ENCODE measurements around the gene RCBTB2.

The RCBTB2 gene

GRCh38 chr13:48555441-48555840 lies 22.6 kb upstream of the RCBTB2 start:
- H3K9ac ChIP-seq (ENCODE audit: low read depth, low read length, poor library complexity), result no peak overlapping the region

GRCh38 chr13:48551329-48551728 lies 18.4 kb upstream of the RCBTB2 start:
- H3K4me2 ChIP-seq (ENCODE audit: insufficient read depth, low read length, poor library complexity, severe bottlenecking), result no peak overlapping the region
- no peak overlapping the region for H2BK12ac ChIP-seq (ENCODE audit: low read length)
- WGBS, 2 donors (ENCODE audit: extremely low coverage in 2 of 2, insufficient read length in 2 of 2, insufficient replicate concordance in 1 of 2), result no CpG with 5 or more reads among the region's 1 CpG
- no peak overlapping the region for H3K18ac ChIP-seq (ENCODE audit: low read length)
- H4K91ac ChIP-seq (ENCODE audit: low read depth, low read length, poor library complexity), result no peak overlapping the region
- H2AK5ac ChIP-seq (ENCODE audit: low read depth, low read length), result no peak overlapping the region
- H3K14ac ChIP-seq (ENCODE audit: low read length), result no peak overlapping the region
- H3K4me1 ChIP-seq (ENCODE audit: control insufficient read depth in 2 of 2, insufficient read depth in 1 of 2, low read depth in 1 of 2, low read length in 2 of 2), result no peaks in the 10 kb centered on the region
- no peak overlapping the region for H2AFZ ChIP-seq (ENCODE audit: low read length)
- no peak overlapping the region for H3K23ac ChIP-seq (ENCODE audit: low read depth, low read length, poor library complexity)
- H3K9ac ChIP-seq (ENCODE audit: low read depth, low read length, poor library complexity), result no peak overlapping the region
- peaks cover 8 to 16% of the 10 kb centered on the region in 2 donors for H3K9me3 ChIP-seq (replicated peaks in 1 of 2; ENCODE audit: control insufficient read depth in 2 of 2, insufficient read depth in 1 of 2, low read depth in 1 of 2, low read length in 2 of 2)
- H3K27me3 ChIP-seq (ENCODE audit: control insufficient read depth in 3 of 3, insufficient read depth in 3 of 3, low read depth in 1 of 3, low read length in 3 of 3), result peaks cover 0 to 5% (median 0%) of the 10 kb centered on the region in 3 experiments
- H4K8ac ChIP-seq (ENCODE audit: low read depth, low read length), result no peak overlapping the region
- DNase-seq (ENCODE audit: low spot score), result no peak
- H2BK5ac ChIP-seq (ENCODE audit: low read length), result peak overlapping the region; percentile 61
- peaks cover 0 to 2% of the 10 kb centered on the region in 2 donors for H3K36me3 ChIP-seq (replicated peaks in 1 of 2; ENCODE audit: control insufficient read depth in 2 of 2, insufficient read depth in 2 of 2, low read length in 2 of 2)
- peak overlapping the region; percentile 42 for H2BK15ac ChIP-seq (ENCODE audit: low read length)
- H3K4me3 ChIP-seq (ENCODE audit: low read length in 2 of 2), result no peak overlapping the region
- no peak overlapping the region for H3K27ac ChIP-seq (replicated peaks; ENCODE audit: low read length)
- no peak overlapping the region for H2BK120ac ChIP-seq (ENCODE audit: low read depth, low read length)
- H3K4ac ChIP-seq (ENCODE audit: low read length), result no peak overlapping the region
- no peaks in the 10 kb centered on the region for H3K79me1 ChIP-seq (ENCODE audit: low read depth, low read length)

More at GRCh38 chr13:48555441-48555840, 22.6 kb upstream of the RCBTB2 start:
- Histone ChIP-seq H3K4me2 (ENCODE audit: insufficient read depth, low read length, poor library complexity, severe bottlenecking) (no peak overlapping the region), H2BK15ac (ENCODE audit: low read length) (no peak overlapping the region), H3K14ac (ENCODE audit: low read length) (no peak overlapping the region), H3K4ac (ENCODE audit: low read length) (no peak overlapping the region), H2AFZ (ENCODE audit: low read length) (no peak overlapping the region), H3K23ac (ENCODE audit: low read depth, low read length, poor library complexity) (no peak overlapping the region), H3K79me1 (ENCODE audit: low read depth, low read length) (no peaks in the 10 kb centered on the region), H3K9me3 (replicated peaks in 1 of 2; ENCODE audit: control insufficient read depth in 2 of 2, insufficient read depth in 1 of 2, low read depth in 1 of 2, low read length in 2 of 2) (peaks cover 8 to 14% of the 10 kb centered on the region in 2 donors), H3K27ac (replicated peaks; ENCODE audit: low read length) (no peak overlapping the region), H2AK5ac (ENCODE audit: low read depth, low read length) (no peak overlapping the region), H2BK120ac (ENCODE audit: low read depth, low read length) (no peak overlapping the region), H3K18ac (ENCODE audit: low read length) (no peak overlapping the region), H4K8ac (ENCODE audit: low read depth, low read length) (no peak overlapping the region), H2BK12ac (ENCODE audit: low read length) (no peak overlapping the region), H2BK5ac (ENCODE audit: low read length) (no peak overlapping the region), H3K27me3 (ENCODE audit: control insufficient read depth in 3 of 3, insufficient read depth in 3 of 3, low read depth in 1 of 3, low read length in 3 of 3) (no peaks in the 10 kb centered on the region), H3K36me3 (replicated peaks in 1 of 2; ENCODE audit: control insufficient read depth in 2 of 2, insufficient read depth in 2 of 2, low read length in 2 of 2) (peaks cover 0 to 2% of the 10 kb centered on the region in 2 donors), H3K4me1 (ENCODE audit: control insufficient read depth in 2 of 2, insufficient read depth in 1 of 2, low read depth in 1 of 2, low read length in 2 of 2) (no peaks in the 10 kb centered on the region), H4K91ac (ENCODE audit: low read depth, low read length, poor library complexity) (no peak overlapping the region), H3K4me3 (ENCODE audit: low read length in 2 of 2) (no peak overlapping the region)
- no peak for DNase-seq (ENCODE audit: low spot score)

GRCh38 chr13:48549658-48550057 lies 16.8 kb upstream of the RCBTB2 start:
- H3K9me3 ChIP-seq (replicated peaks in 1 of 2; ENCODE audit: control insufficient read depth in 2 of 2, insufficient read depth in 1 of 2, low read depth in 1 of 2, low read length in 2 of 2), result peaks cover 8 to 16% of the 10 kb centered on the region in 2 donors
- no peak overlapping the region for H3K23ac ChIP-seq (ENCODE audit: low read depth, low read length, poor library complexity)
- H3K14ac ChIP-seq (ENCODE audit: low read length), result no peak overlapping the region
- no peak overlapping the region for H3K9ac ChIP-seq (ENCODE audit: low read depth, low read length, poor library complexity)
- no CpG with 5 or more reads among the region's 1 CpG for WGBS, 2 donors (ENCODE audit: extremely low coverage in 2 of 2, insufficient read length in 2 of 2, insufficient replicate concordance in 1 of 2)
- peaks cover 0 to 11% (median 0%) of the 10 kb centered on the region in 3 experiments for H3K27me3 ChIP-seq (ENCODE audit: control insufficient read depth in 3 of 3, insufficient read depth in 3 of 3, low read depth in 1 of 3, low read length in 3 of 3)
- no peak overlapping the region for H2BK120ac ChIP-seq (ENCODE audit: low read depth, low read length)
- H4K91ac ChIP-seq (ENCODE audit: low read depth, low read length, poor library complexity), result no peak overlapping the region
- no peak overlapping the region for H2BK12ac ChIP-seq (ENCODE audit: low read length)
- no peak overlapping the region for H2BK15ac ChIP-seq (ENCODE audit: low read length)
- H3K4me2 ChIP-seq (ENCODE audit: insufficient read depth, low read length, poor library complexity, severe bottlenecking), result no peak overlapping the region
- H3K4ac ChIP-seq (ENCODE audit: low read length), result no peak overlapping the region
- no peak overlapping the region for H2AK5ac ChIP-seq (ENCODE audit: low read depth, low read length)
- no peaks in the 10 kb centered on the region for H3K79me1 ChIP-seq (ENCODE audit: low read depth, low read length)
- no peak overlapping the region for H3K4me3 ChIP-seq (ENCODE audit: low read length in 2 of 2)
- no peak overlapping the region for H2BK5ac ChIP-seq (ENCODE audit: low read length)
- H3K18ac ChIP-seq (ENCODE audit: low read length), result no peak overlapping the region
- DNase-seq (ENCODE audit: low spot score), result no peak
- H2AFZ ChIP-seq (ENCODE audit: low read length), result no peak overlapping the region
- no peak overlapping the region for H3K27ac ChIP-seq (replicated peaks; ENCODE audit: low read length)
- H4K8ac ChIP-seq (ENCODE audit: low read depth, low read length), result no peak overlapping the region
- H3K4me1 ChIP-seq (ENCODE audit: control insufficient read depth in 2 of 2, insufficient read depth in 1 of 2, low read depth in 1 of 2, low read length in 2 of 2), result peaks cover 0 to 2% of the 10 kb centered on the region in 2 donors
- H3K36me3 ChIP-seq (replicated peaks in 1 of 2; ENCODE audit: control insufficient read depth in 2 of 2, insufficient read depth in 2 of 2, low read length in 2 of 2), result peaks cover 0 to 2% of the 10 kb centered on the region in 2 donors

- no peak overlapping the region for H2AFZ ChIP-seq (ENCODE audit: low read length)
- no peak overlapping the region for H2AK5ac ChIP-seq (ENCODE audit: low read depth, low read length)
- H2BK15ac ChIP-seq (ENCODE audit: low read length), result no peak overlapping the region
- DNase-seq (ENCODE audit: low spot score), result no peak
- peaks cover 8 to 16% of the 10 kb centered on the region in 2 donors for H3K9me3 ChIP-seq (replicated peaks in 1 of 2; ENCODE audit: control insufficient read depth in 2 of 2, insufficient read depth in 1 of 2, low read depth in 1 of 2, low read length in 2 of 2)
- H3K36me3 ChIP-seq (replicated peaks in 1 of 2; ENCODE audit: control insufficient read depth in 2 of 2, insufficient read depth in 2 of 2, low read length in 2 of 2), result peaks cover 0 to 2% of the 10 kb centered on the region in 2 donors
- peaks cover 2 to 6% of the 10 kb centered on the region in 2 donors for H3K4me1 ChIP-seq (ENCODE audit: control insufficient read depth in 2 of 2, insufficient read depth in 1 of 2, low read depth in 1 of 2, low read length in 2 of 2)
- H4K8ac ChIP-seq (ENCODE audit: low read depth, low read length), result no peak overlapping the region
- WGBS, 2 donors (ENCODE audit: extremely low coverage in 2 of 2, insufficient read length in 2 of 2, insufficient replicate concordance in 1 of 2), result no CpG with 5 or more reads among the region's 4 CpGs
- H4K91ac ChIP-seq (ENCODE audit: low read depth, low read length, poor library complexity), result no peak overlapping the region
- peaks cover 0 to 12% (median 0%) of the 10 kb centered on the region in 3 experiments for H3K27me3 ChIP-seq (ENCODE audit: control insufficient read depth in 3 of 3, insufficient read depth in 3 of 3, low read depth in 1 of 3, low read length in 3 of 3)
- H3K14ac ChIP-seq (ENCODE audit: low read length), result no peak overlapping the region
- H2BK5ac ChIP-seq (ENCODE audit: low read length), result no peak overlapping the region
- no peak overlapping the region for H2BK12ac ChIP-seq (ENCODE audit: low read length)
- no peaks in the 10 kb centered on the region for H3K79me1 ChIP-seq (ENCODE audit: low read depth, low read length)
- H3K18ac ChIP-seq (ENCODE audit: low read length), result no peak overlapping the region
- H3K27ac ChIP-seq (replicated peaks; ENCODE audit: low read length), result no peak overlapping the region
- H3K4ac ChIP-seq (ENCODE audit: low read length), result no peak overlapping the region
- H2BK120ac ChIP-seq (ENCODE audit: low read depth, low read length), result no peak overlapping the region
- H3K9ac ChIP-seq (ENCODE audit: low read depth, low read length, poor library complexity), result no peak overlapping the region
- H3K23ac ChIP-seq (ENCODE audit: low read depth, low read length, poor library complexity), result no peak overlapping the region
- no peak overlapping the region for H3K4me3 ChIP-seq (ENCODE audit: low read length in 2 of 2)
- H3K4me2 ChIP-seq (ENCODE audit: insufficient read depth, low read length, poor library complexity, severe bottlenecking), result no peak overlapping the region
Observed at GRCh38 chr13:48547663-48548092, 14.8 kb upstream of the RCBTB2 start.

Measured in neuronal stem cell (in vitro differentiated cells).